Measurements from ENCODE around the gene CAPN11.
"Not testable (repeated sequence)": the region's sequence is repeated elsewhere in the genome, so short reads cannot be mapped to it uniquely, and the experiment has no call there.

CAPN11 gene

GRCh38 chr6:44157152-44157521, 1.5 kb upstream of the CAPN11 start:
- no peak for DNase-seq

GRCh38 chr6:44161997-44162338, 3.3 kb downstream of the CAPN11 start:
- DNase-seq, result no peak

DNA sequence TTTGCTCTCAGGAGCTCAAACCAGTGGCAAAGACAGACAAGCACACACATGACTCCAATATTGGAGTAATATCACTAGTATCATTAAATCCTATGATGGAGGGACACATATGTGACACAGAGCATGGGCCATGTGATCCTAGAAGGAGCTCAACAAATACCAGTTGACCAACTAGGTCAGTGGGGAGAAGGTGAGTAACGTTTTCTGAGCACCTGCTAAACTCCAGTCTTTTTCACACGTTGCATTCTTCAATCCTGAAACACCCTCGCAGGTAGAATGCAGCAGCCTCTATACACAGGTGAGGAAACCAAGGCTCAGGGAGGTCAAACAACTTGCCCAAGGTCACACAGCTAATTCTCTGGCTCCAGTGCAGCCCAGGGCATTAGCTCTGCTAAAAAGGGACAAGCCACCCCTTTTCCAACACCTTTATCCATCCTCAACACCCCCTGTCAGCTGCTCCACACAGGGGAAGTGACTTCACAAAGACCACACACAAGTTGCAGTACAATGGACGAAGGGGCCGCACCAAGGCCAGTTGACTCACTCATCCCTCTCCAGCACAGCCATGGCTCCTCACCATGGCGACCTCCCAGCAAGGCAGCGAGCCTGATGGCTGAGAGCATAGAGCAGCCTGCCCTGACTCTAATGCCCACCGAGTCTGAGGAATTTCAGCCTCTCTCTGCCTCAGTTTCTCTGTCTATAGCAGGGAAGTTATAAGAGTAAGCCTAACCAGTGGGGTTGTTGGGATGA, 4.4 kb downstream of the CAPN11 start:
- DNase-seq, result no peak

- no peak for DNase-seq
These were observed 7.5 kb downstream of the CAPN11 start for GRCh38 chr6:44166116-44166515.

DNA sequence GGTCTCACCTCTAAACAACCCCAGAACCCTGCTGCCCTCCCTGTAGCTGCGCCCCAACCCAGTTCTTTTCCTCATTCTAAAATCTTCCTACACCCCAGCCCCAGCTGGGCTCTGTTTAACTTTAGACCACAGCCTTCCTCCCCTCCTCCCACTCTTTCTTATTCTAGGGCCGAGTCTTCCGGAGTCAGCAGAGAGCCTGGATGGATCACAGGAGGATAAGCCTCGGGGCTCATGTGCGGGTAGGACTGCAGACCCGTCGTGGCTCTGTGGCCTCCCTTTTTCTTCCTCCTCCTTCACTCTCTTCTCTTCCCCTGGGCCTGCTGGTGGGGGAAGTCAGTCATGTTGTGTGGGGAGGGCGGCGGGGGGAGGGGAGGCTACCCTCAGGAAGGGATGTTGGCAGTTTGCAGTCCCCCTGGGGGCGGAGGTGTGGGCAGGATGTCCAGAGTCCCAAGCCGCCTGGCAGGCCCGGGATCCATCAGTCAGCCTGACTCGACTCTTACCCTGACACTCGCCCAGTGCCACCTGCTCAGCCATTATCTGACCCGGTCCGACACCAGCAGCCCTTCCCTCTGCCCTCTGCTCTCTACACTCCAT, 8.1 kb downstream of the CAPN11 start:
- DNase-seq, result no peak

DNA sequence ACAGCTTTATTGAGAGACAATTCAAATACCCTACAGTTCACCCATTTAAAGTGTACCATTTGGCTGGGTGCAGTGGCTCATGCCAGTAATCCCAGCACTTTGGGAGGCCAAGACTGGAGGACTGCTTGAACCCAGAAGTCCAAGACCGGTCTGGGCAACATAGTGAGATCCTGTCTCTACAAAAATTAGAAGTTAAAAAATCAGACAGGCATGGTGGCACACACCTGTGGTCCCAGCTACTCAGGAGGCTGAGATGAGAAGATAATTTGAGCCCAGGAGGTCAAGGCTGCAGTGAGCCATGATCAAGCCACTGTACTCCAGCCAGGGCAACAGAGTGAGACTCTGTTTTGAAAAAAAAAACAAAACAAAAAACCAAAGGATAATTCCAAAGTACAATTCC, 8.9 kb downstream of the CAPN11 start:
- DNase-seq, result no peak

DNA sequence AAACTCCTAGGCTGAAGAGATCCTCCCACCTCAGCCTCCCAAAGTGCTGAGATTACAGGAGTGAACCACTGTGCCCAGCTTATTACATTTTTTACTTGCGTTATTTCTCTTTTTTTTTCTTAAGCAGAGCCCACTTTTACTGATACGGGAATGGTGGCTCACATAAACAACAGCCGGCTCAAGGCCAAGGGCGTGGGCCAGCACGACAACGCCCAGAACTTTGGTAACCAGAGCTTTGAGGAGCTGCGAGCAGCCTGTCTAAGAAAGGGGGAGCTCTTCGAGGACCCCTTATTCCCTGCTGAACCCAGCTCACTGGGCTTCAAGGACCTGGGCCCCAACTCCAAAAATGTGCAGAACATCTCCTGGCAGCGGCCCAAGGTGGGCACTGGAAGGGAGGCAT, 10.5 kb downstream of the CAPN11 start:
- no peak for DNase-seq

- DNase-seq, result no peak
These were observed 11.4 kb downstream of the CAPN11 start for GRCh38 chr6:44169886-44170570.

GRCh38 chr6:44171899-44172546, 13.4 kb downstream of the CAPN11 start:
- DNase-seq, result no peak

GRCh38 chr6:44172731-44173500, 14.3 kb downstream of the CAPN11 start:
- DNase-seq, result peak; percentile 8 to 53

GRCh38 chr6:44176130-44176761, 17.6 kb downstream of the CAPN11 start:
- no peak for DNase-seq

DNA sequence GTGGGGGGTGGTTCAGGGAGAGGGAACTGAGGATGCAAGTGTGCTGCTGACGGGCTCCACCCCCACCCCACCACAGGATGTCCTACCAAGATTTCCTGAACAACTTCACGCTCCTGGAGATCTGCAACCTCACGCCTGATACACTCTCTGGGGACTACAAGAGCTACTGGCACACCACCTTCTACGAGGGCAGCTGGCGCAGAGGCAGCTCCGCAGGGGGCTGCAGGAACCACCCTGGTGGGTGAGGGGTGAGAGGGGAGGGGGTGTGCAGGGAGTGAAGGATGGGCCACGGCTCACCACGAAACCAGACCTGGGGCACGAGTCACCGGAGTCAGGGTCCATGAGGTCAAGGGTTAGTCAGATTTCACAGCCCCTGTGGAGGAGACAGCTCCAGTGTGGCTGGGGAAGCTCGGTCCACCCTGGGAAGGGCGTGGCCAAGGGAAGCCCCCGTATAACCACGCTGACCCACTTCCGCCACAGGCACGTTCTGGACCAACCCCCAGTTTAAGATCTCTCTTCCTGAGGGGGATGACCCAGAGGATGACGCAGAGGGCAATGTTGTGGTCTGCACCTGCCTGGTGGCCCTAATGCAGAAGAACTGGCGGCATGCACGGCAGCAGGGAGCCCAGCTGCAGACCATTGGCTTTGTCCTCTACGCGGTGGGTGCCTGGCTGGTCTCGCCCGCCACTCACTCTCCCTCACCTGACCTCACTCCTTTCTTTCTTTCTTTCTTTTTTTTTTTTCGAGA, 18.3 kb downstream of the CAPN11 start:
- no peak for DNase-seq

DNA sequence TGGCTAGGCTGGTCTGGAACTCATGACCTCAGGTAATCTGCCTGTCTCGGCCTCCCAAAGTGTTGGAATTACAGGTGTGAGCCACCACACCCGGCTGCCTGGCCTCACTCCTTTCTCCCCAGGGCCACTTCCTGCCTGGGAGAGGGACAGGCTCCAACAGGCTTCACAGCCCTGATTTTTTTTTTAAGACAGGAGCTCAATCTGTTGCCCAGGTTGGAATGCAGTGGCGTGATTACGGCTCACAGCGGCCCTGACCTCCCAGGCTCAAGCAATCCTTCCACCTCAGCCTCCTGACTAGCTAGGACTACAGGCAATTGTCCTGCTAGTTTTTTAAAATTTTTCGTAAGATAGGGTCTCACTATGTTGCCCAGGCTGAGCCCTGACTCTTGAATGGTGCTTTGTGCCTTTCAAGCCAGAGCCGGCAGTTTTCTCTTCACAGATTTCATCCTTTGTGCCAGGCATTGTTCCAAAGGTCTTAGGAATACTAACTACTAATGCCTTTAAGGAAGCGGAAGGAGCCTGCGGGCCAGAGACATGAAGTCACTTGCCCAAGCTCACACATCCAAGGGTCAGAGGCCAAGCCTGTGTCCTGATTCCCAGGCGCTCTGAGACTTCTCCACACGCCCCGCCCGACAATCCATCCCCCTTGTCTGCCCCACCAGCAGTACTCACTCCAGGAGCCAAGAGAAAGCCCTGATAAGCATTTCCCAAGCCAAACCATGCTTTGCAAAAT, 19.2 kb downstream of the CAPN11 start:
- no peak for DNase-seq

DNA sequence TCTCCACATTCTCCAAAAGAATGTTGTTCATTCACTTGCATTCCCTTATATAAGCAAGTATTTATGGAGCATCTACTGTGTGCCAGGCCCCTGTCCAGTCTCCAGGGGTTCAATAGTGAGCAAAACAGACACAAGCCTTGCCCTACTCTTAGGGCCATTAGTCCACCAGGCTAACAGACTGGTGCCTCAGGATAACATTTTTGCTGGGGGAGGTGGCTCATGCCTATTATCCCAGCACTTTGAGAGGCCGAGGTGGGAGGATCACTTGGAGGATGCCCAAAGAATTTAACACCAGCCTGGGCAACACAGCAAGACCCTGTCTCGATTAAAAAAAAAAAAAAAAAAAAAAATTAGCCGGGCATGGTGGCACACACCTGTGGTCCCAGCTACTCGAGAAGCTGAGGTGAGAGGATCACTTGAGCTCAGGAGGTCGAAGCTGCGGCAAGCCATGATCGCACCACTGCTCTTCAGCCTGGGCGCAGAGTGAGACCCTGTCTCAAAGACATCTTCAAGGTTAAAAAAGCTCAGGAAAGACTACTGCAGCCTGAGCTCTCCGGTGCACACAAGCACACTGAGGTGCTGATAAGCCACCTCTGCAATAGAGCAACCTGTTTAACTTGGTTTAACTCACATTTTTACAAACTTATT, 19.9 kb downstream of the CAPN11 start:
- DNase-seq, result no peak

DNA sequence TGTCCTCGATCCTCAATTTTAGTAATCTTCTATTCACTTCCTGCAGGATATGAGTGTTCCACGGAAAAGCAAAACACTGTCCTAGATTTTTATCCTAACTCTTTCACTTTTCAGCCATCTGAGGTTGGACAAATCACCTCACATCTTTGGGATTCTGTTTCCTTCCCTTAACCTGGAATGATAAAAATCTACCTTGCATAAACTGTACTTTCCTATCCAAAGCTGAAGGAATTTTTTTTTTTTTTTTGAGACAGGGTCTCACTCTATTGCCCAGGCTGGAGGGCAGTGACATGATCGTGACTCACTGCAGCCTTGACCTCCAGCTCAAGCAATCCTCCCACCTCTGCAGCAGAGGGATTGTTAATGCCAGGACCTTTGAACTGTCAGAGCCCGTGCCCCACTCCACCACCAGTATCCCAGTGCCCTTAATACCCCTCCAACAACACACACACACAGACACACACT, 20.5 kb downstream of the CAPN11 start:
- no peak for DNase-seq

DNA sequence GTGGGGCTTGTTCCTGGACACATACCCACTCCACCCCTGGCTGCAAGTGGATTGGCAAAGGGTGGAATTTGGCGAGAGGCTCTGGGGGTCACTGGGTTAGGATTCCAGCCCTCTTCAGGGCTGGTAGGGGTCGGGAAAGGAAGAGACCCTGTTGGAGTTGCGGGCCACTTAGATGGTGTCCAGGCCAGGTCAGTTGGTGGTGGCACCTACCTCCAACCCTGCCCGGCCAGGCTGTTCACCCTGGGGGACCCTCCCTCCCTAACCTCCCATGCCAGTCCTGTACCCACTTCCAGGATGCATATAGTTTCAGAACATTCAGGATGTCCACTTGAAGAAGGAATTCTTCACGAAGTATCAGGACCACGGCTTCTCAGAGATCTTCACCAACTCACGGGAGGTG, 21.0 kb downstream of the CAPN11 start:
- DNase-seq, result no peak

DNA sequence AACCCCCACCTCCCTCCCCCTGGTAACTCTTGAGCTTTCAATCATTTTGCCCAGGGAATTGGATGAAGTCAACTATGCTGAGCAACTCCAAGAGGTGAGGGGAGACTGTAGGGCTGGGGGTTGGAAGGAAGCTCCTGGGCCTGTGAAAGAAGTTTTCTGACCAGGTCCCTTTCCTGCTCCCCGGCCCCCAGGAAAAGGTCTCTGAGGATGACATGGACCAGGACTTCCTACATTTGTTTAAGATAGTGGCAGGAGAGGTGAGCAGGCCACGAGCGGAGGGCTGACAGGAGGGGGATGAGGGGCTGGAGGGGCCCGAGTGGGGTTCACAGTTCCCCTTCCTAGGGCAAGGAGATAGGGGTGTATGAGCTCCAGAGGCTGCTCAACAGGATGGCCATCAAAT, 21.8 kb downstream of the CAPN11 start:
- DNase-seq, result no peak

DNA sequence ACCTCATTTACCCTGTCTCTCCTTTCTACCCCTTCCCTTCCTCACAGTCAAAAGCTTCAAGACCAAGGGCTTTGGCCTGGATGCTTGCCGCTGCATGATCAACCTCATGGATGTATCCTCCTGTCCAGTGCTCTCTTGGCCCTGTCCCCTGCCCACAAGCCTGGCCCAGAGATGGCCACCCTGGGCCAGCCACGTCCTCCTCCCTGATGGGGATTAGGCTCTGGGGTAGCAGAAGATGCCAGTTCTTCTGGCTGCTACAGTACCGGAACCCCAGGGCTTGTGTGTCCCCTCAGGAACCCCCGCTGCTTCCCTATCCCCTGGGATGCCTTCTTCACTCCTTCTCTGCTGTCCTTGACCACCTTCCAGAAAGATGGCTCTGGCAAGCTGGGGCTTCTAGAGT, 22.3 kb downstream of the CAPN11 start:
- no peak for DNase-seq

GRCh38 chr6:44181784-44182183, 23.2 kb downstream of the CAPN11 start:
- DNase-seq, result not testable (repeated sequence)

DNA sequence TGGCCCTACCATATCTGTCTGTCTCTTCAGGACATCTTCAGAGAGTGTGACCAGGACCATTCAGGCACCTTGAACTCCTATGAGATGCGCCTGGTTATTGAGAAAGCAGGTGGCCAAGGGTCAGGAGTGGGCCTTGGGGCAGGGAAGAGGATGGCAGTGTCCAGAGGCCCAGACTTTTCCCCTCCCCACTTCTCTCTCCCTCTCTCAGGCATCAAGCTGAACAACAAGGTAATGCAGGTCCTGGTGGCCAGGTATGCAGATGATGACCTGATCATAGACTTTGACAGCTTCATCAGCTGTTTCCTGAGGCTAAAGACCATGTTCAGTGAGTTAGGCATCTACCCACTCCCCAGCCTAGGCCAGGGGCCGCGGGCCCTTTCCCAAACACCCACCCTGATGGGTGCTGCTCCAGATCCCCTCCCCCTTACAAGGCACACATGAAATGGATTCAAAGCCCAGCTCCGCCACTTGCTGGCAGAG, 24.3 kb downstream of the CAPN11 start:
- no peak for DNase-seq
